Measurements from ENCODE around the gene MARF1. TPM values are rescaled to one million over a fixed set of nuclear protein-coding genes. Genes with fewer than 3 reads are reported as not detected.
A peak's percentile ranks its signal among the peaks of the same experiment; 100 is the strongest.

The MARF1 gene
- total and polyA plus RNA-seq, 2 of the 8 experiments (the other 6 are each of a cell fraction or from before 2014, with no cell fraction given): 5.6 to 31.4 TPM

DNA sequence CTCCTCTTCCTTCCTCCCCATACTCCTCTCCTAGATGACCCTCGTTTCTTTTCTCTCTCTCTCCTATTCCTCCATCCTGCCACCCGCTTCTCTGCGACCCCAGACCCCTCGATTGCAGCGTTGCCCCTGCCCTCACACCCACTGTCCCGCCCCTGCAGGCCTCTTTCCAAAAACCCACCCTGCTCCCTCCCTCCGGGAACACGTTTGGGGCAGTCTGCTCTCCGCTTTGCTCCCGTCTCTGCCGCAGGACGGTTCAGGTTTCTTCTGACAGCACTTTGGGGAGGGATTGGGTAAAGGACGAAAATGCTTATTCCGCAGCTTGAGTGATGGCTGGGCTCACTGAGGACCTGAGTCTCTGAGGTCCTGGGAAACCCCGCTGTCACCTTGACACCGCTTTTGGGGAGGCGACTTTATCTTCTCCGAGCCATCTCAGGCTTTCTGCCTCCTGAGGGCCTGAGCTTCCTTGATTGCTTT lies 7.8 kb upstream of the MARF1 start (continued):
- TF ChIP-seq, protein P1, sequence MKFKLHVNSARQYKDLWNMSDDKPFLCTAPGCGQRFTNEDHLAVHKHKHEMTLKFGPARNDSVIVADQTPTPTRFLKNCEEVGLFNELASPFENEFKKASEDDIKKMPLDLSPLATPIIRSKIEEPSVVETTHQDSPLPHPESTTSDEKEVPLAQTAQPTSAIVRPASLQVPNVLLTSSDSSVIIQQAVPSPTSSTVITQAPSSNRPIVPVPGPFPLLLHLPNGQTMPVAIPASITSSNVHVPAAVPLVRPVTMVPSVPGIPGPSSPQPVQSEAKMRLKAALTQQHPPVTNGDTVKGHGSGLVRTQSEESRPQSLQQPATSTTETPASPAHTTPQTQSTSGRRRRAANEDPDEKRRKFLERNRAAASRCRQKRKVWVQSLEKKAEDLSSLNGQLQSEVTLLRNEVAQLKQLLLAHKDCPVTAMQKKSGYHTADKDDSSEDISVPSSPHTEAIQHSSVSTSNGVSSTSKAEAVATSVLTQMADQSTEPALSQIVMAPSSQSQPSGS (IDR thresholded peaks at IDR 0.05; ENCODE audit: low read length): no peak
- TF ChIP-seq TEAD4 (IDR thresholded peaks at IDR 0.05; ENCODE audit: low read depth, low read length) (no peak), BRCA1 (IDR thresholded peaks at IDR 0.05; ENCODE audit: low read depth, low read length) (no peak), BACH1 (IDR thresholded peaks at IDR 0.05; ENCODE audit: low read length) (no peak), PHF8 (conservative IDR thresholded peaks at IDR 0.05; ENCODE audit: low read depth, low read length) (no peak), SP4 (IDR thresholded peaks at IDR 0.05; ENCODE audit: low read length) (no peak), ATF3 (IDR thresholded peaks at IDR 0.05; ENCODE audit: insufficient read depth, low read depth, low read length) (no peak), RXRA (IDR thresholded peaks at IDR 0.05; ENCODE audit: insufficient read depth, low read depth, low read length) (no peak), MAFK (IDR thresholded peaks at IDR 0.05; ENCODE audit: low read depth, low read length) (no peak), RBBP5 (IDR thresholded peaks at IDR 0.05; ENCODE audit: borderline replicate concordance, low read depth, low read length) (peak; percentile 51), HDAC2 (IDR thresholded peaks at IDR 0.05; ENCODE audit: borderline replicate concordance in 1 of 2, low read depth in 2 of 2, low read length in 2 of 2) (no peak; a peak in 1 of 4 replicates), SAP30 (IDR thresholded peaks at IDR 0.05; ENCODE audit: insufficient read depth, insufficient replicate concordance, low read length) (peak; percentile 88), YY1 (IDR thresholded peaks at IDR 0.05; ENCODE audit: low read depth, low read length) (no peak), SUZ12 (IDR thresholded peaks at IDR 0.05; ENCODE audit: low read length) (no peak; the same call in 1 of the 2 replicates), BCL11A (IDR thresholded peaks at IDR 0.05; ENCODE audit: low read depth in 2 of 2, low read length in 2 of 2) (no peak), GTF2F1 (IDR thresholded peaks at IDR 0.05; ENCODE audit: borderline replicate concordance, low read depth, low read length) (no peak), RFX5 (IDR thresholded peaks at IDR 0.05; ENCODE audit: borderline replicate concordance, low read depth, low read length) (no peak), CTBP2 (IDR thresholded peaks at IDR 0.05; ENCODE audit: borderline replicate concordance, insufficient read depth, insufficient read length, low read length) (peak; percentile 71), KDM4A (IDR thresholded peaks at IDR 0.05; ENCODE audit: low read depth, low read length, severe bottlenecking) (no peak), TBP (IDR thresholded peaks at IDR 0.05; ENCODE audit: low read depth, low read length) (no peak), HDAC6 (IDR thresholded peaks at IDR 0.05; ENCODE audit: low read depth, low read length) (no peak), TCF12 (IDR thresholded peaks at IDR 0.05; ENCODE audit: low read depth, low read length) (no peak), CEBPB (IDR thresholded peaks at IDR 0.05; ENCODE audit: low read depth, low read length) (no peak), CREB1 (IDR thresholded peaks at IDR 0.05) (no peak)

All from H1 (cell line).